ENCODE measurements around the gene PI16. TPM values are rescaled to one million over a fixed set of nuclear protein-coding genes. Genes with fewer than 3 reads are reported as not detected.

The PI16 gene
- total and polyA plus RNA-seq, 2 experiments from 2014 or later = 0.50 TPM; not detected in 1

GRCh38 chr6:36958775-36959554 is 4.4 kb downstream of the PI16 start:
- Histone ChIP-seq H2AFZ (peak overlapping the region; percentile 38; the same call in 1 of the 2 replicates), H3K27me3 (ENCODE audit: insufficient read depth) (no peaks in the 10 kb centered on the region), H3K36me3 (ENCODE audit: insufficient read depth) (no peaks in the 10 kb centered on the region), H4K20me1 (replicated peaks; ENCODE audit: insufficient read depth) (no peaks in the 10 kb centered on the region), H3K4me1 (ENCODE audit: insufficient read depth) (no peaks in the 10 kb centered on the region; the same call in 1 of the 2 replicates), H3K79me2 (replicated peaks; ENCODE audit: insufficient read depth) (no peaks in the 10 kb centered on the region), H3K27ac (ENCODE audit: low read depth) (no peak overlapping the region), H3K9me2 (ENCODE audit: insufficient read depth) (no peaks in the 10 kb centered on the region), H3K4me2 (peak overlapping the region; percentile 57; the same call in 1 of the 2 replicates), H3F3A (replicated peaks; ENCODE audit: low read depth) (no peaks in the 10 kb centered on the region), H3K4me3 (no peak overlapping the region)
- H3K27ac Mint-ChIP-seq = no peak overlapping the region; the same call in 1 of the 2 replicates
- H3K36me3 Mint-ChIP-seq (ENCODE audit: low read depth) = no peaks in the 10 kb centered on the region
- DNase-seq (ENCODE audit: low spot score) (peak; percentile 70), ATAC-seq (peak; percentile 73)
- H3K9me3 Mint-ChIP-seq = no peaks in the 10 kb centered on the region
- no peak overlapping the region for H3K4me3 Mint-ChIP-seq
- H3K4me1 Mint-ChIP-seq = peaks cover 17% of the 10 kb centered on the region
- TF ChIP-seq STAT1 (IDR thresholded peaks at IDR 0.05; ENCODE audit: unreplicated experiment) = no peak
- TF ChIP-seq CTCF (conservative IDR thresholded peaks at IDR 0.05; ENCODE audit: low read depth in 2 of 2) = peak in 1 of 2 experiments; percentile 53; a peak in 2 of 4 replicates
- TF ChIP-seq, protein P1, sequence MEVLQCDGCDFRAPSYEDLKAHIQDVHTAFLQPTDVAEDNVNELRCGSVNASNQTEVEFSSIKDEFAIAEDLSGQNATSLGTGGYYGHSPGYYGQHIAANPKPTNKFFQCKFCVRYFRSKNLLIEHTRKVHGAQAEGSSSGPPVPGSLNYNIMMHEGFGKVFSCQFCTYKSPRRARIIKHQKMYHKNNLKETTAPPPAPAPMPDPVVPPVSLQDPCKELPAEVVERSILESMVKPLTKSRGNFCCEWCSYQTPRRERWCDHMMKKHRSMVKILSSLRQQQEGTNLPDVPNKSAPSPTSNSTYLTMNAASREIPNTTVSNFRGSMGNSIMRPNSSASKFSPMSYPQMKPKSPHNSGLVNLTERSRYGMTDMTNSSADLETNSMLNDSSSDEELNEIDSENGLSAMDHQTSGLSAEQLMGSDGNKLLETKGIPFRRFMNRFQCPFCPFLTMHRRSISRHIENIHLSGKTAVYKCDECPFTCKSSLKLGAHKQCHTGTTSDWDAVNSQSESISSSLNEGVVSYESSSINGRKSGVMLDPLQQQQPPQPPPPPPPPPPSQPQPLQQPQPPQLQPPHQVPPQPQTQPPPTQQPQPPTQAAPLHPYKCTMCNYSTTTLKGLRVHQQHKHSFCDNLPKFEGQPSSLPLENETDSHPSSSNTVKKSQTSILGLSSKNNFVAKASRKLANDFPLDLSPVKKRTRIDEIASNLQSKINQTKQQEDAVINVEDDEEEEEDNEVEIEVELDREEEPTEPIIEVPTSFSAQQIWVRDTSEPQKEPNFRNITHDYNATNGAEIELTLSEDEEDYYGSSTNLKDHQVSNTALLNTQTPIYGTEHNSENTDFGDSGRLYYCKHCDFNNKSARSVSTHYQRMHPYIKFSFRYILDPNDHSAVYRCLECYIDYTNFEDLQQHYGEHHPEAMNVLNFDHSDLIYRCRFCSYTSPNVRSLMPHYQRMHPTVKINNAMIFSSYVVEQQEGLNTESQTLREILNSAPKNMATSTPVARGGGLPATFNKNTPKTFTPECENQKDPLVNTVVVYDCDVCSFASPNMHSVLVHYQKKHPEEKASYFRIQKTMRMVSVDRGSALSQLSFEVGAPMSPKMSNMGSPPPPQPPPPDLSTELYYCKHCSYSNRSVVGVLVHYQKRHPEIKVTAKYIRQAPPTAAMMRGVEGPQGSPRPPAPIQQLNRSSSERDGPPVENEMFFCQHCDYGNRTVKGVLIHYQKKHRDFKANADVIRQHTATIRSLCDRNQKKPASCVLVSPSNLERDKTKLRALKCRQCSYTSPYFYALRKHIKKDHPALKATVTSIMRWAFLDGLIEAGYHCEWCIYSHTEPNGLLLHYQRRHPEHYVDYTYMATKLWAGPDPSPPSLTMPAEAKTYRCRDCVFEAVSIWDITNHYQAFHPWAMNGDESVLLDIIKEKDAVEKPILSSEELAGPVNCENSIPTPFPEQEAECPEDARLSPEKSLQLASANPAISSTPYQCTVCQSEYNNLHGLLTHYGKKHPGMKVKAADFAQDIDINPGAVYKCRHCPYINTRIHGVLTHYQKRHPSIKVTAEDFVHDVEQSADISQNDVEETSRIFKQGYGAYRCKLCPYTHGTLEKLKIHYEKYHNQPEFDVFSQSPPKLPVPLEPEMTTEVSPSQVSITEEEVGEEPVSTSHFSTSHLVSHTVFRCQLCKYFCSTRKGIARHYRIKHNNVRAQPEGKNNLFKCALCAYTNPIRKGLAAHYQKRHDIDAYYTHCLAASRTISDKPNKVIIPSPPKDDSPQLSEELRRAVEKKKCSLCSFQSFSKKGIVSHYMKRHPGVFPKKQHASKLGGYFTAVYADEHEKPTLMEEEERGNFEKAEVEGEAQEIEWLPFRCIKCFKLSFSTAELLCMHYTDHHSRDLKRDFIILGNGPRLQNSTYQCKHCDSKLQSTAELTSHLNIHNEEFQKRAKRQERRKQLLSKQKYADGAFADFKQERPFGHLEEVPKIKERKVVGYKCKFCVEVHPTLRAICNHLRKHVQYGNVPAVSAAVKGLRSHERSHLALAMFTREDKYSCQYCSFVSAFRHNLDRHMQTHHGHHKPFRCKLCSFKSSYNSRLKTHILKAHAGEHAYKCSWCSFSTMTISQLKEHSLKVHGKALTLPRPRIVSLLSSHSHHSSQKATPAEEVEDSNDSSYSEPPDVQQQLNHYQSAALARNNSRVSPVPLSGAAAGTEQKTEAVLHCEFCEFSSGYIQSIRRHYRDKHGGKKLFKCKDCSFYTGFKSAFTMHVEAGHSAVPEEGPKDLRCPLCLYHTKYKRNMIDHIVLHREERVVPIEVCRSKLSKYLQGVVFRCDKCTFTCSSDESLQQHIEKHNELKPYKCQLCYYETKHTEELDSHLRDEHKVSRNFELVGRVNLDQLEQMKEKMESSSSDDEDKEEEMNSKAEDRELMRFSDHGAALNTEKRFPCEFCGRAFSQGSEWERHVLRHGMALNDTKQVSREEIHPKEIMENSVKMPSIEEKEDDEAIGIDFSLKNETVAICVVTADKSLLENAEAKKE (CRISPR knock-in tag; IDR thresholded peaks at IDR 0.05) = no peak
- no peak for TF ChIP-seq NANOG (IDR thresholded peaks at IDR 0.05; ENCODE audit: borderline replicate concordance)
- peaks cover 7% of the 10 kb centered on the region for H3K27me3 Mint-ChIP-seq (ENCODE audit: insufficient read depth, low read depth, poor library complexity)

Measured in GM23338 (cell line).